Spleen (tissue), 11 donors: ENCODE data around the gene SSRP1. TPM values are rescaled to one million over a fixed set of nuclear protein-coding genes. Genes with fewer than 3 reads are reported as not detected.
"Not testable (repeated sequence)": the region's sequence is repeated elsewhere in the genome, so short reads cannot be mapped to it uniquely, and the experiment has no call there.

Experiments used
- DNase-seq: peaks from one replicate; pipeline ENCODE4 v3.0.0-alpha.2; 2020
- H3K27ac ChIP-seq, 8 donors: fragments of 200-600 bp; sonication (generic) in 7 of 8; 1 replicate in 4 of 8; 2 replicates in 4 of 8; pipeline versions ENCODE4 v1.5.0 to v1.8.0; 2016 to 2021; ENCODE audit warnings: inconsistent platforms in 4 of 8, mild to moderate bottlenecking in 4 of 8, moderate library complexity in 1 of 8
- H3K27me3 ChIP-seq, 7 donors: fragments of 200-600 bp; sonication (generic) in 6 of 7; replicated peaks in 1 of 7; 1 replicate in 4 of 7; 2 replicates in 3 of 7; pipeline versions ENCODE4 v1.5.0 to v1.8.0; 2016 to 2021; ENCODE audit warnings: inconsistent platforms in 3 of 7, mild to moderate bottlenecking in 1 of 7
- H3K36me3 ChIP-seq, 6 donors: fragments of 200-600 bp; sonication (generic) in 5 of 6; 1 replicate in 4 of 6; 2 replicates in 2 of 6; pipeline versions ENCODE4 v1.5.0 to v1.8.0; 2016 to 2021; ENCODE audit warnings: inconsistent platforms in 2 of 6
- H3K4me1 ChIP-seq, 6 donors: fragments of 200-600 bp; sonication (generic) in 5 of 6; 1 replicate in 3 of 6; 2 replicates in 3 of 6; pipeline versions ENCODE4 v1.5.0 to v1.8.0; 2016 to 2021; ENCODE audit warnings: inconsistent platforms in 3 of 6
- H3K4me3 ChIP-seq, 8 donors: fragments of 200-600 bp; sonication (generic) in 7 of 8; 1 replicate in 4 of 8; 2 replicates in 4 of 8; pipeline versions ENCODE4 v1.5.0 to v1.8.0; 2016 to 2021; ENCODE audit warnings: inconsistent platforms in 4 of 8, mild to moderate bottlenecking in 4 of 8, moderate library complexity in 2 of 8
- H3K9me3 ChIP-seq, 8 donors: fragments of 200-600 bp; sonication (generic) in 7 of 8; 1 replicate in 4 of 8; 2 replicates in 4 of 8; pipeline versions ENCODE4 v1.5.0 to v1.8.0; 2016 to 2021; ENCODE audit warnings: inconsistent platforms in 4 of 8
- POLR2A ChIP-seq, 3 donors: fragments of 450-650 bp; IDR thresholded peaks; one replicate each; pipeline ENCODE4 v1.5.1; 2017; ENCODE audit warnings: antibody characterized with exemption in 3 of 3, mild to moderate bottlenecking in 1 of 3
- POLR2AphosphoS5 ChIP-seq, 3 donors: sonication (generic); formaldehyde crosslinking; IDR thresholded peaks; one replicate each; pipeline ENCODE4 v1.5.1; 2017; ENCODE audit warnings: antibody characterized with exemption in 3 of 3
- WGBS, 5 donors: extraction: QIAGEN DNeasy Blood & Tissue Kit in 3 of 5; methylation state at CpG; one replicate each; pipeline versions ENCODE4 v1.1.5 to v1.1.7; 2013 to 2018; 5-methylcytosine and 5-hydroxymethylcytosine counted together
- intact Hi-C: fragments of 100-400 bp; cut with DNase I; formaldehyde crosslinking; loops from one replicate; pipeline ENCODE4 v1.15.0; 2023; ENCODE audit warnings: low total_unique reads
- polyA plus RNA-seq, 3 donors: library from polyadenylated mRNA; stranded (reverse); fragments of 200-250 nt; gene quantifications; one replicate each; pipeline ENCODE4 v1.2.1, GENCODE V29; 2013
- total RNA-seq, 7 donors: library from RNA; depleted of rRNA in 3 of 7; stranded (reverse); fragments of >200 nt in 3 of 7; fragmentation: NEBNext Ultra II Directional in 4 of 7; extraction: Animal tissue kit (Norgen Biotek cat#: 25700) in 4 of 7; gene quantifications; one replicate each; pipeline versions ENCODE4 v1.1.0 to v1.2.1, GENCODE V29; 2016 to 2021
- TF ChIP-seq, protein P1 (sequence below), 11 experiments: fragments of 200-600 bp in 7 of 11; fragments of 450-650 bp in 4 of 11; sonication (generic) in 4 of 11; IDR thresholded peaks in 8 of 11; conservative IDR thresholded peaks in 3 of 11; 1 replicate in 7 of 11; 2 replicates in 4 of 11; pipeline versions ENCODE4 v1.4.0 to v1.8.0; 2016 to 2021; ENCODE audit warnings: antibody characterized with exemption in 11 of 11, inconsistent platforms in 4 of 11, mild to moderate bottlenecking in 1 of 11
- donor health status: healthy with polysubstance abuse.
- donor health status: DM: no; HTN: no; CAD: no; lungs with moderate emphysema.
- donor health status: DM: no; HTN: no; CAD: no.
- donor health status: Bipolar disorder and iron deficiency.
- donor health status: healthy.
- donor health status: DM: no; HTN: no; CAD: no.
- donor health status: DM: yes; HTN: yes; CAD: no.

Gene SSRP1
- total and polyA plus RNA-seq, 10 donors, result 35.5 to 67.1 (median 51.5) TPM

DNA sequence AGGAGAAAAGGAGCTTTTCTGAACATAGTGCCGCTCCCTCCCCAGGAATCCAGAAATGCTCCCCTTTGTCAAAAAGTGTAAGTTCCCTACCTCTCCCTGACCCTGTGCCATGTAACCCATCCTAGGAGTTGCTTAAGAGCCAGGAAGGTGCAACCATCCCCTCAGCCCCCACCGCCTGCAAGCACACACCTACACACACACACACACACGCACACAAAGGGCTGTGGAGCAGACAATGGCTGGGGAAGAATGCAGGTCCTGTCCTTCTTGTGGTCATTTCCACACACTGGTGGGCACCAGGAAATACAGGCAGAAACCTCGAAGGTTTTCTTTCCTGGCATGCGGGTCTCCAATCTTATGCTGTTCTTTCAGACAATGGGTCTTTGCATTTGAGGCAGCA lies 3.6 kb upstream of the SSRP1 start:
- Histone ChIP-seq H3K36me3 (peaks cover 0 to 2% (median 0%) of the 10 kb centered on the region in 6 donors), H3K9me3 (no peaks in the 10 kb centered on the region), H3K4me1 (peaks cover 0 to 21% (median 17%) of the 10 kb centered on the region in 6 donors), H3K27me3 (no peaks in the 10 kb centered on the region), H3K4me3 (no peak overlapping the region), H3K27ac (no peak overlapping the region)
- DNase-seq, result peak; percentile 56
- intact Hi-C loops, result no loop called here
- WGBS, 5 donors, result 70 to 88% (median 75%) methylated on average over 5 of the region's 5 CpGs
- TF ChIP-seq POLR2A (IDR thresholded peaks at IDR 0.05) (no peak), POLR2AphosphoS5 (IDR thresholded peaks at IDR 0.05) (no peak)
- TF ChIP-seq, protein P1, sequence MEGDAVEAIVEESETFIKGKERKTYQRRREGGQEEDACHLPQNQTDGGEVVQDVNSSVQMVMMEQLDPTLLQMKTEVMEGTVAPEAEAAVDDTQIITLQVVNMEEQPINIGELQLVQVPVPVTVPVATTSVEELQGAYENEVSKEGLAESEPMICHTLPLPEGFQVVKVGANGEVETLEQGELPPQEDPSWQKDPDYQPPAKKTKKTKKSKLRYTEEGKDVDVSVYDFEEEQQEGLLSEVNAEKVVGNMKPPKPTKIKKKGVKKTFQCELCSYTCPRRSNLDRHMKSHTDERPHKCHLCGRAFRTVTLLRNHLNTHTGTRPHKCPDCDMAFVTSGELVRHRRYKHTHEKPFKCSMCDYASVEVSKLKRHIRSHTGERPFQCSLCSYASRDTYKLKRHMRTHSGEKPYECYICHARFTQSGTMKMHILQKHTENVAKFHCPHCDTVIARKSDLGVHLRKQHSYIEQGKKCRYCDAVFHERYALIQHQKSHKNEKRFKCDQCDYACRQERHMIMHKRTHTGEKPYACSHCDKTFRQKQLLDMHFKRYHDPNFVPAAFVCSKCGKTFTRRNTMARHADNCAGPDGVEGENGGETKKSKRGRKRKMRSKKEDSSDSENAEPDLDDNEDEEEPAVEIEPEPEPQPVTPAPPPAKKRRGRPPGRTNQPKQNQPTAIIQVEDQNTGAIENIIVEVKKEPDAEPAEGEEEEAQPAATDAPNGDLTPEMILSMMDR (IDR thresholded peaks at IDR 0.05 in 8 of 11, conservative IDR thresholded peaks at IDR 0.05 in 3 of 11), result no peak

DNA sequence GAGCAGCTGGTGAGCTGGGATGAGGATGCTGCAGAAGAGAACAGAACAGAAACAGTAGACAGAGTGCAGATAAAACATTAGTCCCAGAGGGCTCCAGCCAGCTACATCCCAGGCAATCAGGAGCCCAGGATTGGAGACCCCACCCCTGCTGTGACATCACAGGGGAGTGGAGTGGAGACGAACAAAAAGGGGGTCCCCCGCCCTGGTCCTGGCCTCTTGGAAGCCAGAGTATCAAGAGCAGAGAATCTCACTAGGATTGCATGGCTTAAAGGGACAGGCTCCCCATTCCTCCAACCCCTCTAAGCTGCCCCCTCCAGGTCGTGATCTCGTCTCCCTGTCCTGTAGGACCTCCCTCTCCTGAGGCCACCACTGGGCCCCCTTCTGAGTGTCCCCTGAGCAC lies 2.5 kb upstream of the SSRP1 start, which contains the start of gene P2RX3:
P2RX3 (plus strand) TSS at position 211 of the 400 bp plus-strand sequence. CDS start 199 bp downstream, outside the sequence.
- 49 to 70% (median 63%) methylated on average over 3 to 4 of the region's 4 CpGs for WGBS, 5 donors
- intact Hi-C loops, result no loop called here

DNA sequence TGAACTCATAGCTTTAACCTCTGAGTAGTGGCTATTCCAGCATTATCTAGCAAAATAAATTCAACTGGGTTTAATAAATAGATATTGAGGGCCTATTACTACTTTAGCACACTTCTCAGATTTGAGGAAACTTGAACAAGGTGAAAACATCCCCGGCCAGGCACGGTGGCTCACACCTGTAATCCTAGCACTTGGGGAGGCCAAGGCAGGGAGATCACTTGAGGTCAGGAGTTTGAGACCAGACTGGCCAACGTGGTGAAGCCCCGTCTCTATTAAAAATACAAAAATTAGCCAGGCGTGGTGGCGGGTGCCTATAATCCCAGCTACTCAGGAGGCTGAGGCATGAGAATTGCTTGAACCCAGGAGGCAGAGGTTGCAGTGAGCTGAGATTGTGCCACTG lies 1.2 kb upstream of the SSRP1 start:
- H3K36me3 ChIP-seq, result peaks cover 0 to 26% (median 15%) of the 10 kb centered on the region in 6 donors
- DNase-seq, result peak; percentile 66
- H3K4me3 ChIP-seq, H3K27me3 ChIP-seq, intact Hi-C loops, H3K9me3 ChIP-seq: not testable (repeated sequence)
- peaks cover 0 to 35% (median 22%) of the 10 kb centered on the region in 6 donors for H3K4me1 ChIP-seq
- peak overlapping the region in 4 of 8 donors; percentile 91 to 96 (median 94) for H3K27ac ChIP-seq
- 88 to 98% (median 95%) methylated on average over 6 of the region's 6 CpGs for WGBS, 5 donors

More for the DNA sequence above, 2.5 kb upstream of the SSRP1 start, which contains the start of gene P2RX3:
- Histone ChIP-seq H3K4me1 (peaks cover 0 to 33% (median 22%) of the 10 kb centered on the region in 6 donors), H3K27ac (no peak within 1 kb of the TSS), H3K4me3 (no peak within 1 kb of the TSS), H3K36me3 (peaks cover 0 to 14% (median 3%) of the 10 kb centered on the region in 6 donors), H3K9me3 (no peaks in the 10 kb centered on the region), H3K27me3 (no peaks in the 10 kb centered on the region)
- no peak for TF ChIP-seq POLR2A (IDR thresholded peaks at IDR 0.05)
- TF ChIP-seq POLR2AphosphoS5 (IDR thresholded peaks at IDR 0.05), result no peak
- TF ChIP-seq, protein P1 (IDR thresholded peaks at IDR 0.05 in 8 of 11, conservative IDR thresholded peaks at IDR 0.05 in 3 of 11), result no peak
- DNase-seq, result peak; percentile 71

DNA sequence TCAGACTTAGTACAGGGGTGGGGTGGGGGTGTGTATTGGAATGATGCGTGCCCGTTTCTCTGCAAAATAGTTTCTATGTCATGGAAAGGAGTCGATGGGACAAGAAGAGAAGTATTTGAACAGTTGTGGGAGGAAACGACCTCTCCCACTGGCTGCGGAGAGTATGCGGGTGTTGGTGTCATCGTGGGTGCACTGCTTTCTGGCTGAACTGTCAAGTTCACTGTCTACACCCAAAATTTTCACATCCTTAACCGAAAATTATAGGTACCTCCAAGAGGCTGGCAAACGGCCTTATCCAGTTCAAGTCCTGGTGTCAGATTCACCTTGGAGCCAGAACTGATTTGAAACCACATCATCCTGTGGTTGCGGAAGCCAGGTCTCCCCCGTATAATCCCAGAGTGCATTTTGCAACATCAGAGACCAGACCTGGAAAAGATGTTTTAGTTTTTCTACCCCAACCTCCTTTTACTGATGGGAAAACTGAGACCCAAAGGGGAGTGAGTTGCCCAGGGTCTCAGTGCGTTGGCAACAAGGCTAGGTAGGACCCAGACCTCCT lies 497 bp upstream of the SSRP1 start:
- DNase-seq, result peak; percentile 72
- WGBS, 5 donors, result 21 to 26% (median 25%) methylated on average over 12 of the region's 12 CpGs
- Histone ChIP-seq H3K9me3 (no peaks in the 10 kb centered on the region), H3K27ac (peak overlapping the region; percentile 76 to 96 (median 90)), H3K4me3 (peak overlapping the region; percentile 63 to 97 (median 78)), H3K36me3 (peaks cover 0 to 33% (median 22%) of the 10 kb centered on the region in 6 donors), H3K27me3 (no peaks in the 10 kb centered on the region), H3K4me1 (peaks cover 0 to 35% (median 22%) of the 10 kb centered on the region in 6 donors)
- intact Hi-C loops, result no loop called here
- TF ChIP-seq, protein P1 (IDR thresholded peaks at IDR 0.05 in 8 of 11, conservative IDR thresholded peaks at IDR 0.05 in 3 of 11), result no peak
- no peak for TF ChIP-seq POLR2AphosphoS5 (IDR thresholded peaks at IDR 0.05)
- no peak for TF ChIP-seq POLR2A (IDR thresholded peaks at IDR 0.05)
